ENCODE results near the gene SSRP1.

Gene SSRP1

GRCh38 chr11:57310091-57310490 is 25.6 kb downstream of the SSRP1 start:
- no peak overlapping the region for H3K4me3 ChIP-seq (ENCODE audit: control insufficient read depth, low read depth, low read length)
- no peak for DNase-seq (ENCODE audit: low read depth)
- no peak for TF ChIP-seq CTCF (IDR thresholded peaks at IDR 0.05; ENCODE audit: control insufficient read depth, insufficient read depth, low read depth, low read length, missing control alignments)

- H3K4me3 ChIP-seq (ENCODE audit: control insufficient read depth, low read depth, low read length), result no peak overlapping the region
- no peak for TF ChIP-seq CTCF (IDR thresholded peaks at IDR 0.05; ENCODE audit: control insufficient read depth, insufficient read depth, low read depth, low read length, missing control alignments)
- no peak for DNase-seq (ENCODE audit: low read depth)
These were observed 26.3 kb downstream of the SSRP1 start for GRCh38 chr11:57309106-57310059.

- no peak for DNase-seq (ENCODE audit: low read depth)
- no peak overlapping the region for H3K4me3 ChIP-seq (ENCODE audit: control insufficient read depth, low read depth, low read length)
These were observed 27.1 kb downstream of the SSRP1 start for GRCh38 chr11:57308426-57309060.

GRCh38 chr11:57307666-57308270 is 27.9 kb downstream of the SSRP1 start:
- no peak for TF ChIP-seq CTCF (IDR thresholded peaks at IDR 0.05; ENCODE audit: control insufficient read depth, insufficient read depth, low read depth, low read length, missing control alignments)
- H3K4me3 ChIP-seq (ENCODE audit: control insufficient read depth, low read depth, low read length), result no peak overlapping the region
- no peak for DNase-seq (ENCODE audit: low read depth)

More at GRCh38 chr11:57308426-57309060, 27.1 kb downstream of the SSRP1 start:
- TF ChIP-seq CTCF (IDR thresholded peaks at IDR 0.05; ENCODE audit: control insufficient read depth, insufficient read depth, low read depth, low read length, missing control alignments), result no peak

- no peak for DNase-seq (ENCODE audit: low read depth)
- TF ChIP-seq CTCF (IDR thresholded peaks at IDR 0.05; ENCODE audit: control insufficient read depth, insufficient read depth, low read depth, low read length, missing control alignments), result no peak
- no peak overlapping the region for H3K4me3 ChIP-seq (ENCODE audit: control insufficient read depth, low read depth, low read length)
These were observed 28.6 kb downstream of the SSRP1 start for GRCh38 chr11:57306940-57307565.

- no peak for DNase-seq (ENCODE audit: low read depth)
- H3K4me3 ChIP-seq (ENCODE audit: control insufficient read depth, low read depth, low read length), result no peak overlapping the region
- no peak for TF ChIP-seq CTCF (IDR thresholded peaks at IDR 0.05; ENCODE audit: control insufficient read depth, insufficient read depth, low read depth, low read length, missing control alignments)
These were observed 29.4 kb downstream of the SSRP1 start for GRCh38 chr11:57306161-57306876.

All from AG09309 (cell line).